B cell (primary cell): ENCODE data around the gene IRS1. TPM values are rescaled to one million over a fixed set of nuclear protein-coding genes. Genes with fewer than 3 reads are reported as not detected.

Source experiments
- ATAC-seq: fragments of 200-7000 bp; cut with Tn5 transposase; one replicate; pipeline ENCODE4 v1.10.0; 2021; ENCODE audit warnings: low read depth, mild to moderate bottlenecking, moderate number of reproducible peaks, moderate library complexity
- CTCF ChIA-PET: fragments of 350-600 bp; sonication (Branson Sonifier 250); formaldehyde crosslinking; loops from one replicate; lab custom pipeline; 2021; ENCODE audit warnings: antibody characterized with exemption, inconsistent platforms; lab: Charles Lee
- POLR2A ChIA-PET: fragments of 350-600 bp; sonication (Branson Sonifier 250); formaldehyde crosslinking; loops from one replicate; lab custom pipeline; 2021; ENCODE audit warnings: antibody characterized with exemption; lab: Charles Lee
- DNase-seq: peaks from one replicate; pipeline ENCODE4 v3.0.0; 2013
- H2AFZ ChIP-seq: 2 replicates; pipeline ENCODE4 v1.6.1; 2012; ENCODE audit warnings: mild to moderate bottlenecking, low read depth, low read length; ENCODE audit not compliant: insufficient read depth, poor library complexity, severe bottlenecking
- H3K27ac ChIP-seq, 2 donors: 1 replicate in 1 of 2; 2 replicates in 1 of 2; pipeline ENCODE4 v1.5.1; 2012 to 2013; ENCODE audit warnings: low read length in 2 of 2, mild to moderate bottlenecking in 2 of 2, moderate library complexity in 1 of 2
- H3K27me3 ChIP-seq, 4 experiments: fragments of 200-600 bp in 1 of 4; sonication (generic) in 1 of 4; replicated peaks in 1 of 4; 1 replicate in 2 of 4; 2 replicates in 2 of 4; pipeline versions ENCODE4 v1.6.1 to v1.7.0; 2013 to 2016; ENCODE audit warnings: low read length in 3 of 4, mild to moderate bottlenecking in 2 of 4, mixed read lengths in 1 of 4, moderate library complexity in 1 of 4; ENCODE audit not compliant: insufficient read depth in 4 of 4, control insufficient read depth in 3 of 4; ENCODE audit errors: control extremely low read depth in 1 of 4
- H3K36me3 ChIP-seq, 2 experiments: replicated peaks in 1 of 2; 1 replicate in 1 of 2; 2 replicates in 1 of 2; pipeline versions ENCODE4 v1.6.1 to v1.7.1; 2013; ENCODE audit warnings: low read length in 1 of 2; ENCODE audit not compliant: insufficient read depth in 2 of 2, control insufficient read depth in 1 of 2; ENCODE audit errors: control extremely low read depth in 1 of 2, extremely low read depth in 1 of 2
- H3K4me1 ChIP-seq, 2 donors: fragments of 200-600 bp in 1 of 2; sonication (generic) in 1 of 2; 1 replicate in 1 of 2; 2 replicates in 1 of 2; pipeline versions ENCODE4 v1.5.1 to v1.6.1; 2013 to 2017; ENCODE audit warnings: low read length in 2 of 2; ENCODE audit not compliant: control insufficient read depth in 2 of 2, insufficient read depth in 2 of 2
- H3K4me2 ChIP-seq: replicated peaks from 2 replicates; pipeline ENCODE3; 2012; ENCODE audit warnings: mild to moderate bottlenecking, low read depth, low read length; ENCODE audit not compliant: poor library complexity, severe bottlenecking
- H3K4me3 ChIP-seq, 5 experiments: fragments of 200-600 bp in 1 of 5; sonication (generic) in 1 of 5; 1 replicate in 3 of 5; 2 replicates in 2 of 5; pipeline versions ENCODE4 v1.5.1 to v1.7.0; 2011 to 2016; ENCODE audit warnings: low read length in 4 of 5, mild to moderate bottlenecking in 4 of 5, low read depth in 2 of 5, control low read depth in 1 of 5, moderate library complexity in 1 of 5; ENCODE audit not compliant: insufficient read depth in 1 of 5; ENCODE audit errors: control extremely low read depth in 1 of 5, extremely low read depth in 1 of 5
- H3K79me2 ChIP-seq: fragments of 200-600 bp; sonication (generic); one replicate; pipeline ENCODE4 v1.6.0; 2016; ENCODE audit warnings: low read length; ENCODE audit not compliant: control insufficient read depth, insufficient read depth
- H3K9ac ChIP-seq: fragments of 200-600 bp; sonication (generic); 2 replicates; pipeline ENCODE4 v1.6.1; 2017; ENCODE audit warnings: mild to moderate bottlenecking, low read length, moderate library complexity
- H3K9me3 ChIP-seq, 3 donors: one replicate each; pipeline versions ENCODE4 v1.6.1 to v1.7.1; 2013; ENCODE audit warnings: low read length in 2 of 3; ENCODE audit not compliant: control insufficient read depth in 2 of 3, insufficient read depth in 1 of 3; ENCODE audit errors: control extremely low read depth in 1 of 3
- H4K20me1 ChIP-seq: 2 replicates; pipeline ENCODE4 v1.6.0; 2012; ENCODE audit warnings: mild to moderate bottlenecking, low read length; ENCODE audit not compliant: insufficient read depth, control insufficient read depth, poor library complexity, severe bottlenecking
- H3K27ac Mint-ChIP-seq: one replicate; pipeline ENCODE4 v1.8.0; 2021; ENCODE audit warnings: mixed read lengths
- H3K27me3 Mint-ChIP-seq: one replicate; pipeline ENCODE4 v1.8.0; 2021; ENCODE audit warnings: mixed read lengths
- H3K4me1 Mint-ChIP-seq: one replicate; pipeline ENCODE4 v1.8.0; 2021; ENCODE audit warnings: mixed read lengths
- H3K4me3 Mint-ChIP-seq: one replicate; pipeline ENCODE4 v1.8.0; 2021; ENCODE audit warnings: mixed read lengths
- H3K9me3 Mint-ChIP-seq: one replicate; pipeline ENCODE4 v1.8.0; 2022; ENCODE audit warnings: mixed read lengths; ENCODE audit not compliant: insufficient read depth
- CTCF ChIP-seq: fragments of 200-600 bp; IDR thresholded peaks from one replicate; pipeline ENCODE4 v1.8.0; 2022; ENCODE audit warnings: antibody characterized with exemption, mild to moderate bottlenecking
- EZH2 ChIP-seq: IDR thresholded peaks from 2 replicates; pipeline ENCODE4 v1.6.1; 2012; ENCODE audit warnings: borderline replicate concordance, low read depth, mild to moderate bottlenecking, moderate library complexity, low read length; ENCODE audit not compliant: insufficient read depth, poor library complexity, severe bottlenecking
- WGBS: methylation state at CpG from one replicate; pipeline ENCODE4 v1.1.5; 2013; ENCODE audit warnings: missing lambda C conversion rate; ENCODE audit not compliant: insufficient coverage; 5-methylcytosine and 5-hydroxymethylcytosine counted together
- intact Hi-C: fragments of 100-400 bp; cut with micrococcal nuclease; formaldehyde crosslinking; loops from one replicate; pipeline ENCODE4 v1.10.0; 2022
- polyA plus RNA-seq: library from polyadenylated mRNA; depleted of rRNA; stranded (reverse); fragments of >200 nt; gene quantifications from 2 replicates; pipeline ENCODE4 v1.2.3, GENCODE V29; 2012
- total RNA-seq, 2 donors: library from RNA; stranded (reverse); fragments of 120-200 nt in 1 of 2; gene quantifications; 1 replicate in 1 of 2; 2 replicates in 1 of 2; pipeline versions ENCODE4 v1.2.3 to v1.2.4, GENCODE V29; 2013 to 2022

Gene IRS1
- total and polyA plus RNA-seq, 2 donors (not counting 1 experiment from before 2014, with no cell fraction given): 3.8 to 11.9 TPM

- no peaks in the 10 kb centered on the region for H3K9me3 Mint-ChIP-seq
- Histone ChIP-seq H3K4me2 (peak overlapping the region; percentile 65), H3K36me3 (no peaks in the 10 kb centered on the region), H3K4me3 (peak overlapping the region in 1 of 5 experiments; percentile 16), H3K27ac (peak overlapping the region; percentile 4 to 53), H3K9me3 (peaks cover 0 to 3% (median 0%) of the 10 kb centered on the region in 3 donors), H4K20me1 (no peaks in the 10 kb centered on the region), H2AFZ (no peak overlapping the region), H3K9ac (peak overlapping the region; percentile 21), H3K79me2 (peaks cover 3% of the 10 kb centered on the region), H3K27me3 (no peaks in the 10 kb centered on the region), H3K4me1 (peaks cover 26 to 31% of the 10 kb centered on the region in 2 donors)
- peaks cover 50% of the 10 kb centered on the region for H3K4me1 Mint-ChIP-seq
- no peak for TF ChIP-seq CTCF
- TF ChIP-seq EZH2: no peak
- POLR2A ChIA-PET: interaction anchor here (0.7 to 0.8 kb wide), 3 partner anchors 18 to 135 kb away, joined by 3 to 6 read pairs (median 5); no protein-coding TSS in a partner anchor
- H3K27ac Mint-ChIP-seq: peak overlapping the region; percentile 71
- H3K27me3 Mint-ChIP-seq: no peaks in the 10 kb centered on the region
- CTCF ChIA-PET: interaction anchor here (0.6 to 3.1 kb wide), 6 partner anchors 16 to 1103 kb away, joined by 3 to 27 read pairs (median 5); partner anchors contain the start of gene IRS1
- 86% methylated on average over 1 of the region's 3 CpGs for WGBS
- ATAC-seq (peak; percentile 82), DNase-seq (peak; percentile 78)
- peak overlapping the region; percentile 64 for H3K4me3 Mint-ChIP-seq
- intact Hi-C loops: loop anchor here (1.0 kb wide), 2 partner anchors 19 to 27 kb away; partner anchors contain the start of gene IRS1
Measured at GRCh38 chr2:226772389-226773179, 27.0 kb downstream of the IRS1 start.

GRCh38 chr2:226771067-226771466 lies 28.6 kb downstream of the IRS1 start:
- DNase-seq (no peak), ATAC-seq (no peak)
- Histone ChIP-seq H3K4me1 (peaks cover 32 to 39% of the 10 kb centered on the region in 2 donors), H3K9ac (no peak overlapping the region), H3K4me3 (no peak overlapping the region), H4K20me1 (no peaks in the 10 kb centered on the region), H3K27me3 (no peaks in the 10 kb centered on the region), H3K4me2 (no peak overlapping the region), H3K27ac (no peak overlapping the region), H3K36me3 (no peaks in the 10 kb centered on the region), H2AFZ (no peak overlapping the region), H3K9me3 (peaks cover 0 to 3% (median 0%) of the 10 kb centered on the region in 3 donors), H3K79me2 (no peaks in the 10 kb centered on the region)
- intact Hi-C loops: no loop called here
- H3K4me1 Mint-ChIP-seq: peaks cover 57% of the 10 kb centered on the region
- WGBS: 83% methylated on average over 5 of the region's 6 CpGs
- CTCF ChIA-PET: interaction anchor here (0.6 to 3.1 kb wide), 3 partner anchors 28 to 1106 kb away, joined by 3 to 27 read pairs (median 4); partner anchors contain the start of gene IRS1
- POLR2A ChIA-PET: interaction anchor here (0.6 kb wide), 1 partner anchor 28 kb away, joined by 5 read pairs; the partner anchor contains the start of gene IRS1
- TF ChIP-seq CTCF (no peak), EZH2 (no peak)
- H3K9me3 Mint-ChIP-seq: no peaks in the 10 kb centered on the region
- no peak overlapping the region for H3K27ac Mint-ChIP-seq
- H3K27me3 Mint-ChIP-seq: no peaks in the 10 kb centered on the region
- no peak overlapping the region for H3K4me3 Mint-ChIP-seq
